ENCODE measurements around the gene NDEL1.

NDEL1 gene

GRCh38 chr17:8462564-8462963 is 26.9 kb downstream of the NDEL1 start:
- DNase-seq = no peak

GRCh38 chr17:8463099-8463498 is 27.4 kb downstream of the NDEL1 start:
- DNase-seq = no peak

GRCh38 chr17:8464941-8465340 is 29.3 kb downstream of the NDEL1 start:
- no peak for DNase-seq

GRCh38 chr17:8465356-8465755 is 29.7 kb downstream of the NDEL1 start:
- DNase-seq = no peak

- DNase-seq = no peak
Observed at GRCh38 chr17:8465759-8466158, 30.1 kb downstream of the NDEL1 start.

- no peak for DNase-seq
Observed at GRCh38 chr17:8466456-8466855, 30.8 kb downstream of the NDEL1 start.

GRCh38 chr17:8466873-8467272 is 31.2 kb downstream of the NDEL1 start:
- DNase-seq = no peak

- no peak for DNase-seq
Observed at GRCh38 chr17:8467527-8467926, 31.8 kb downstream of the NDEL1 start.

- no peak for DNase-seq
Observed at GRCh38 chr17:8468127-8468526, 32.4 kb downstream of the NDEL1 start.

GRCh38 chr17:8468980-8469379 is 33.3 kb downstream of the NDEL1 start:
- DNase-seq = no peak

- DNase-seq = no peak
Observed at GRCh38 chr17:8469964-8470363, 34.3 kb downstream of the NDEL1 start.

- no peak for DNase-seq
Observed at GRCh38 chr17:8470447-8471047, 34.9 kb downstream of the NDEL1 start.

GRCh38 chr17:8472663-8473062 is 37.0 kb downstream of the NDEL1 start:
- DNase-seq = no peak

GRCh38 chr17:8473451-8474192 is 37.9 kb downstream of the NDEL1 start:
- no peak for DNase-seq

GRCh38 chr17:8474826-8475225 is 39.1 kb downstream of the NDEL1 start:
- no peak for DNase-seq

- DNase-seq = no peak
Observed at GRCh38 chr17:8475227-8475626, 39.5 kb downstream of the NDEL1 start.

GRCh38 chr17:8475781-8476180 is 40.1 kb downstream of the NDEL1 start:
- DNase-seq = no peak

- DNase-seq = no peak
Observed at GRCh38 chr17:8476741-8477140, 41.1 kb downstream of the NDEL1 start.

- no peak for DNase-seq
Observed at GRCh38 chr17:8477171-8477570, 41.5 kb downstream of the NDEL1 start.

- no peak for DNase-seq
Observed at GRCh38 chr17:8477715-8478441, 42.2 kb downstream of the NDEL1 start.

GRCh38 chr17:8479431-8479947 is 43.8 kb downstream of the NDEL1 start:
- DNase-seq = no peak

GRCh38 chr17:8480011-8480976 is 44.6 kb downstream of the NDEL1 start:
- DNase-seq = no peak

GRCh38 chr17:8481089-8481488 is 45.4 kb downstream of the NDEL1 start:
- DNase-seq = no peak

Data from activated CD4-positive, alpha-beta T cell treated with anti-CD3 and anti-CD28 coated beads, Interleukin-2, amount 50 U/mL, for 1 hour (primary cell).